ENCODE data around the gene FAM47E.

The FAM47E gene

DNA sequence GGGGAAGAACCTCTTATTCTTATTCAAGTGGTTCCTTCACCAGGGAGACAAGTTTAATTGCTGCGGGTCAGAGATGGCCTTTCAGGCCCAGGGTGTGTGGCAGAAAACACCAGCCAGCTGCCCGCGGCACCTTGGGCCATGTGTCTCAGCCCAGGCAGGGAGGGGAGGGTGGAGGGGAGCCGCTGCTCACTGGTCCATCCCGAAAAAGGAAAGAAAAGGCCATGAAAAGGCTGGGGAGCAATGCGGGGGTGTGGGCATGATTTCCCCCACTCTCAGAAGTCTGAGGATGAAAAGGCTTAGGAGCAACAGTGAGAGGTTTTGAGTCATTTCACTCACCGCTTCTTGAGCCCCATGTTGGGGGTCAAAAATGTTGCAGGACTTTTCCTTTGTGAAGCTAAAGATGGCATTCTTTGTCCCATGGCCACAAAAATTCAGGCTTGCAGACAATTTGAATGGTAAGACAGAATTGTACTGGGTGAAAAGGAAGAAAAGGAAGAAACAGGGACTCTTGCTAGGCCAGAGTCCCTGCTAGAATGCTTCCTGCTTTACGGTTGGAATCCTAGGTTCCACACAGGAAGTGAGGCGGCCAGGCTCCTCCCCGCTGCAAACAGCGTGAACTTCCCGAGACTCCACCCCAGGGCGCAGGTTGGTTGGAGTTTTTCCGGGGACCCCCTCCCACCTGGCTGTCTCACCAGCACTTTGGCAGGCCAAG is 17.4 kb upstream of the FAM47E start:
- TF ChIP-seq EZH2phosphoT487 (IDR thresholded peaks at IDR 0.05; ENCODE audit: borderline replicate concordance, low read length), result no peak
- TF ChIP-seq CTCF (IDR thresholded peaks at IDR 0.05; ENCODE audit: low read depth, low read length, poor library complexity, severe bottlenecking), result no peak
- Histone ChIP-seq H3K27ac (ENCODE audit: low read depth, low read length) (no peak overlapping the region), H3K4me2 (ENCODE audit: low read length) (no peak overlapping the region)

DNA sequence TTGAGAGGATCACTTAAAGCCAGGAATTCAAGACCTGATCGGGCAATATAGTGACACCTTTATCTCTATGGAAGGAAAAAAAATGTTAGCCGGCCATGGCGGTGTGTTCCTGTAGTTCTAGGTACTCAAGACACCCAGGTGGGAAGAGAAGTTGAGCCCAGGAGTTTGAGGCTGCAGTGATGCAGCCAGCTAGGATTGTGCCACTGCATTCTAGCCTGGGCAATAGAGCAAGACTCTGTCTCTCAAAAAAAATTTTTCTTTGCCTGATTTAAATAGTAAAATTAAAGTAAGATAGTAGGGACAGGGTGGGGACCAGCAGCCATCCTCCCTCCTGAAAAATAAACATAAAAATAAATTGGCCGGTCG is 16.9 kb upstream of the FAM47E start:
- no peaks in the 10 kb centered on the region for H4K20me1 ChIP-seq (ENCODE audit: control insufficient read depth, insufficient read depth, low read depth, low read length)
- no peak overlapping the region for H3K4me3 ChIP-seq (ENCODE audit: low read length)

More for the DNA sequence above, 17.4 kb upstream of the FAM47E start:
- H3K79me2 ChIP-seq (ENCODE audit: control insufficient read depth, low read length), result no peaks in the 10 kb centered on the region
- H4K20me1 ChIP-seq (ENCODE audit: control insufficient read depth, insufficient read depth, low read depth, low read length), result no peaks in the 10 kb centered on the region
- H3K4me1 ChIP-seq (ENCODE audit: control insufficient read depth, low read length), result no peaks in the 10 kb centered on the region
- H3K36me3 ChIP-seq (ENCODE audit: control insufficient read depth, low read length), result no peaks in the 10 kb centered on the region
- no peak overlapping the region for H3K4me3 ChIP-seq (ENCODE audit: low read length)
- no peaks in the 10 kb centered on the region for H3K9me3 ChIP-seq (ENCODE audit: control insufficient read depth, insufficient read depth, low read length)
- no peaks in the 10 kb centered on the region for H3K27me3 ChIP-seq (ENCODE audit: control insufficient read depth, low read length)
- H3K9me2 ChIP-seq (replicated peaks; ENCODE audit: control insufficient read depth, low read length), result no peaks in the 10 kb centered on the region
- H3F3A ChIP-seq (ENCODE audit: control insufficient read depth, insufficient read depth), result no peaks in the 10 kb centered on the region

GRCh38 chr4:76235407-76235806 is 16.1 kb upstream of the FAM47E start:
- no peak overlapping the region for H3K4me2 ChIP-seq (ENCODE audit: low read length)

More for the DNA sequence above, 16.9 kb upstream of the FAM47E start:
- Histone ChIP-seq H3K27me3 (ENCODE audit: control insufficient read depth, low read length) (no peaks in the 10 kb centered on the region), H3K36me3 (ENCODE audit: control insufficient read depth, low read length) (no peaks in the 10 kb centered on the region), H3K4me1 (ENCODE audit: control insufficient read depth, low read length) (no peaks in the 10 kb centered on the region), H3K4me2 (ENCODE audit: low read length) (no peak overlapping the region), H3F3A (ENCODE audit: control insufficient read depth, insufficient read depth) (no peaks in the 10 kb centered on the region), H3K9me3 (ENCODE audit: control insufficient read depth, insufficient read depth, low read length) (no peaks in the 10 kb centered on the region), H3K9me2 (replicated peaks; ENCODE audit: control insufficient read depth, low read length) (no peaks in the 10 kb centered on the region), H3K79me2 (ENCODE audit: control insufficient read depth, low read length) (no peaks in the 10 kb centered on the region), H3K27ac (ENCODE audit: low read depth, low read length) (no peak overlapping the region)
- TF ChIP-seq CTCF (IDR thresholded peaks at IDR 0.05; ENCODE audit: low read depth, low read length, poor library complexity, severe bottlenecking) (no peak), EZH2phosphoT487 (IDR thresholded peaks at IDR 0.05; ENCODE audit: borderline replicate concordance, low read length) (no peak)

More at GRCh38 chr4:76235407-76235806, 16.1 kb upstream of the FAM47E start:
- H3F3A ChIP-seq (ENCODE audit: control insufficient read depth, insufficient read depth), result no peaks in the 10 kb centered on the region
- no peaks in the 10 kb centered on the region for H3K9me3 ChIP-seq (ENCODE audit: control insufficient read depth, insufficient read depth, low read length)
- no peaks in the 10 kb centered on the region for H3K36me3 ChIP-seq (ENCODE audit: control insufficient read depth, low read length)
- H3K79me2 ChIP-seq (ENCODE audit: control insufficient read depth, low read length), result no peaks in the 10 kb centered on the region
- H3K27ac ChIP-seq (ENCODE audit: low read depth, low read length), result no peak overlapping the region
- H4K20me1 ChIP-seq (ENCODE audit: control insufficient read depth, insufficient read depth, low read depth, low read length), result no peaks in the 10 kb centered on the region
- no peaks in the 10 kb centered on the region for H3K4me1 ChIP-seq (ENCODE audit: control insufficient read depth, low read length)
- H3K27me3 ChIP-seq (ENCODE audit: control insufficient read depth, low read length), result no peaks in the 10 kb centered on the region
- TF ChIP-seq EZH2phosphoT487 (IDR thresholded peaks at IDR 0.05; ENCODE audit: borderline replicate concordance, low read length) (no peak), CTCF (IDR thresholded peaks at IDR 0.05; ENCODE audit: low read depth, low read length, poor library complexity, severe bottlenecking) (no peak)
- H3K9me2 ChIP-seq (replicated peaks; ENCODE audit: control insufficient read depth, low read length), result no peaks in the 10 kb centered on the region
- no peak overlapping the region for H3K4me3 ChIP-seq (ENCODE audit: low read length)

Measured in DOHH2 (cell line).